Stimulated activated CD4-positive, alpha-beta T cell treated with anti-CD3 and anti-CD28 coated beads, Interleukin-12 subunit alpha, Interleukin-12 subunit beta, amount 100 ng/mL, for 24 hours (primary cell): ENCODE data around the gene CCHCR1.
A peak's percentile ranks its signal among the peaks of the same experiment; 100 is the strongest.

ENCODE experiments used
- DNase-seq, 2 experiments: peaks; one replicate each; pipeline ENCODE4 v3.0.0-alpha.2; 2020; ENCODE audit warnings: low read depth in 2 of 2

Gene CCHCR1

GRCh38 chr6:31128093-31128676, 29.4 kb downstream of the CCHCR1 start:
- DNase-seq = peak; percentile 26 to 66

- DNase-seq = no peak
Observed at GRCh38 chr6:31126396-31127175, 31.0 kb downstream of the CCHCR1 start.

GRCh38 chr6:31125586-31126363, 31.8 kb downstream of the CCHCR1 start:
- DNase-seq = no peak

GRCh38 chr6:31125162-31125561, 32.4 kb downstream of the CCHCR1 start:
- DNase-seq = no peak

GRCh38 chr6:31122791-31123706, 34.6 kb downstream of the CCHCR1 start:
- DNase-seq = no peak

GRCh38 chr6:31121131-31121790, 36.3 kb downstream of the CCHCR1 start:
- DNase-seq = no peak

GRCh38 chr6:31120151-31120915, 37.3 kb downstream of the CCHCR1 start, which contains the start of gene CDSN:
Gene CDSN (minus strand): TSS chr6:31120446. CDS start chr6:31120419, 27 bp downstream.
- no peak for DNase-seq

- no peak for DNase-seq
Observed at GRCh38 chr6:31118178-31118577, 39.4 kb downstream of the CCHCR1 start.

- no peak for DNase-seq
Observed at GRCh38 chr6:31116661-31117385, 40.8 kb downstream of the CCHCR1 start.

- no peak for DNase-seq
Observed at GRCh38 chr6:31115941-31116560, 41.6 kb downstream of the CCHCR1 start.

- DNase-seq = no peak
Observed at GRCh38 chr6:31114970-31115849, 42.4 kb downstream of the CCHCR1 start.

- no peak for DNase-seq
Observed at GRCh38 chr6:31114541-31114878, 43.1 kb downstream of the CCHCR1 start, which contains the start of gene PSORS1C1. Gene PSORS1C1 (plus strand): TSS chr6:31114800. CDS start chr6:31129633, 14,833 bp downstream.

- no peak for DNase-seq
Observed at GRCh38 chr6:31113861-31114540, 43.6 kb downstream of the CCHCR1 start.

GRCh38 chr6:31112478-31112877, 45.1 kb downstream of the CCHCR1 start, which contains the start of gene C6orf15:
Gene C6orf15 (minus strand): TSS chr6:31112575. CDS start chr6:31112555, 20 bp downstream.
- no peak for DNase-seq

GRCh38 chr6:31111712-31112111, 45.9 kb downstream of the CCHCR1 start:
- no peak for DNase-seq

GRCh38 chr6:31110825-31111582, 46.6 kb downstream of the CCHCR1 start:
- DNase-seq = no peak

- no peak for DNase-seq
Observed at GRCh38 chr6:31107052-31107451, 50.5 kb downstream of the CCHCR1 start.
